IMR-90 (cell line): ENCODE data around the gene FANCM. TPM values are rescaled to one million over a fixed set of nuclear protein-coding genes. Genes with fewer than 3 reads are reported as not detected.

ENCODE experiments used
- ATAC-seq: fragments of 200-7000 bp; cut with Tn5 transposase; 2 replicates; pipeline ENCODE4 v1.9.1; 2020; ENCODE audit warnings: low read depth, mild to moderate bottlenecking, moderate library complexity
- BruUV-seq: library from RNA; stranded (reverse); fragments of 400-500 nt; replicated peaks from 2 replicates; lab custom pipeline; 2021; lab: Mats Ljungman, UMichigan
- CTCF ChIA-PET: fragments of 300-600 bp; formaldehyde crosslinking; extraction: SDS; loops from one replicate; lab custom pipeline; 2021; ENCODE audit warnings: antibody characterized with exemption; lab: Yijun Ruan, JAX
- POLR2A ChIA-PET: fragments of 300-600 bp; sonication (Branson Sonifier 250); formaldehyde crosslinking; loops from one replicate; lab custom pipeline; 2022; ENCODE audit warnings: antibody characterized with exemption; ENCODE audit not compliant: unreplicated experiment; lab: Charles Lee
- DNase-seq: peaks from one replicate; pipeline ENCODE4 v3.0.0; 2013
- H2AFZ ChIP-seq: replicated peaks from 2 replicates; pipeline ENCODE3; 2013; ENCODE audit warnings: low read length, mild to moderate bottlenecking; ENCODE audit not compliant: poor library complexity
- H2AK5ac ChIP-seq: 2 replicates; pipeline ENCODE4 v1.6.1; 2013; ENCODE audit warnings: low read depth, low read length, inconsistent platforms
- H2AK9ac ChIP-seq: replicated peaks from 2 replicates; pipeline ENCODE3; 2013; ENCODE audit warnings: mild to moderate bottlenecking, low read depth, low read length, moderate library complexity; ENCODE audit not compliant: poor library complexity
- H2BK120ac ChIP-seq: 2 replicates; pipeline ENCODE4 v1.6.1; 2013; ENCODE audit warnings: low read depth, low read length, inconsistent platforms
- H2BK15ac ChIP-seq: 3 replicates; pipeline ENCODE4 v1.6.1; 2013; ENCODE audit warnings: low read depth, low read length, inconsistent platforms
- H2BK20ac ChIP-seq: 2 replicates; pipeline ENCODE4 v1.6.1; 2013; ENCODE audit warnings: low read depth, mild to moderate bottlenecking, inconsistent platforms, low read length, moderate library complexity
- H2BK5ac ChIP-seq: 2 replicates; pipeline ENCODE4 v1.6.1; 2013; ENCODE audit warnings: mild to moderate bottlenecking, low read depth, low read length, inconsistent platforms; ENCODE audit not compliant: poor library complexity, severe bottlenecking
- H3K14ac ChIP-seq: replicated peaks from 2 replicates; pipeline ENCODE4 v1.6.1; 2013; ENCODE audit warnings: low read depth, low read length, inconsistent platforms
- H3K18ac ChIP-seq: 2 replicates; pipeline ENCODE4 v1.6.1; 2013; ENCODE audit warnings: low read depth, low read length, control low read depth
- H3K23ac ChIP-seq: 2 replicates; pipeline ENCODE4 v1.6.1; 2013; ENCODE audit warnings: low read depth, low read length, inconsistent platforms
- H3K27ac ChIP-seq: 2 replicates; pipeline ENCODE4 v1.5.1; 2013; ENCODE audit warnings: mild to moderate bottlenecking, control low read depth, low read length; ENCODE audit not compliant: insufficient read depth
- H3K27me3 ChIP-seq: 2 replicates; pipeline ENCODE4 v1.6.1; 2013; ENCODE audit warnings: low read length; ENCODE audit not compliant: control insufficient read depth, insufficient read depth
- H3K36me3 ChIP-seq: 2 replicates; pipeline ENCODE4 v1.6.1; 2013; ENCODE audit warnings: low read length, mixed read lengths; ENCODE audit not compliant: control insufficient read depth, insufficient read depth
- H3K4ac ChIP-seq: 2 replicates; pipeline ENCODE4 v1.6.1; 2013; ENCODE audit warnings: low read depth, low read length, inconsistent platforms
- H3K4me1 ChIP-seq: 2 replicates; pipeline ENCODE4 v1.6.1; 2013; ENCODE audit warnings: low read length, mixed read lengths; ENCODE audit not compliant: control insufficient read depth, insufficient read depth
- H3K4me2 ChIP-seq: 2 replicates; pipeline ENCODE4 v1.6.1; 2013; ENCODE audit warnings: low read depth, mild to moderate bottlenecking, control low read depth, low read length, moderate library complexity
- H3K4me3 ChIP-seq: 2 replicates; pipeline ENCODE4 v1.5.1; 2013; ENCODE audit warnings: low read depth, mild to moderate bottlenecking, control low read depth, low read length, moderate library complexity; ENCODE audit not compliant: insufficient read depth
- H3K56ac ChIP-seq: 2 replicates; pipeline ENCODE4 v1.6.1; 2013; ENCODE audit warnings: low read length, inconsistent platforms; ENCODE audit not compliant: insufficient read depth; ENCODE audit errors: extremely low read depth
- H3K79me1 ChIP-seq, 2 experiments: 2 replicates each; pipeline ENCODE4 v1.6.1; 2013; ENCODE audit warnings: low read length in 2 of 2, inconsistent platforms in 1 of 2, low read depth in 1 of 2
- H3K9ac ChIP-seq: 2 replicates; pipeline ENCODE4 v1.6.1; 2013; ENCODE audit warnings: low read depth, low read length, control low read depth
- H3K9me1 ChIP-seq: 2 replicates; pipeline ENCODE4 v1.6.1; 2013; ENCODE audit warnings: low read length, inconsistent platforms; ENCODE audit not compliant: insufficient read depth
- H3K9me3 ChIP-seq: 2 replicates; pipeline ENCODE4 v1.6.1; 2013; ENCODE audit warnings: low read length; ENCODE audit not compliant: control insufficient read depth, insufficient read depth
- H4K20me1 ChIP-seq: 2 replicates; pipeline ENCODE4 v1.6.1; 2013; ENCODE audit warnings: low read length, inconsistent platforms; ENCODE audit not compliant: insufficient read depth
- H4K5ac ChIP-seq: 2 replicates; pipeline ENCODE4 v1.6.1; 2013; ENCODE audit warnings: mild to moderate bottlenecking, low read depth, low read length, control low read depth
- H4K8ac ChIP-seq, 2 experiments: 2 replicates each; pipeline ENCODE4 v1.6.1; 2013; ENCODE audit warnings: low read depth in 2 of 2, low read length in 2 of 2, control low read depth in 1 of 2, inconsistent platforms in 1 of 2
- H4K91ac ChIP-seq: 2 replicates; pipeline ENCODE4 v1.6.1; 2013; ENCODE audit warnings: low read depth, low read length, inconsistent platforms; ENCODE audit not compliant: insufficient read depth
- BHLHE40 ChIP-seq: fragments of 150-350 bp; IDR thresholded peaks from 2 replicates; pipeline ENCODE4 v1.6.1; 2016; ENCODE audit warnings: mild to moderate bottlenecking, low read depth, low read length
- CEBPB ChIP-seq: IDR thresholded peaks from 2 replicates; pipeline ENCODE4 v1.6.1; 2012; ENCODE audit warnings: low read depth, low read length, improper control_type of control experiment
- CHD1 ChIP-seq: IDR thresholded peaks from 2 replicates; pipeline ENCODE4 v1.6.1; 2012; ENCODE audit warnings: low read depth, low read length, improper control_type of control experiment
- FOS ChIP-seq: fragments of 150-350 bp; IDR thresholded peaks from 2 replicates; pipeline ENCODE4 v1.6.1; 2016; ENCODE audit warnings: low read depth, low read length
- MAZ ChIP-seq: IDR thresholded peaks from 2 replicates; pipeline ENCODE4 v1.6.1; 2012; ENCODE audit warnings: low read depth, mild to moderate bottlenecking, low read length, improper control_type of control experiment, moderate library complexity, borderline replicate concordance
- MXI1 ChIP-seq: IDR thresholded peaks from 2 replicates; pipeline ENCODE4 v1.6.1; 2012; ENCODE audit warnings: low read depth, mild to moderate bottlenecking, low read length, moderate library complexity, borderline replicate concordance
- NFE2L2 ChIP-seq: fragments of 150-350 bp; IDR thresholded peaks from 2 replicates; pipeline ENCODE4 v1.6.1; 2016; ENCODE audit warnings: low read depth, mild to moderate bottlenecking, low read length
- POLR2A ChIP-seq: IDR thresholded peaks from 2 replicates; pipeline ENCODE4 v1.6.1; 2012; ENCODE audit warnings: mild to moderate bottlenecking, low read depth, low read length
- RAD21 ChIP-seq: IDR thresholded peaks from 2 replicates; pipeline ENCODE4 v1.6.1; 2012; ENCODE audit warnings: low read length, improper control_type of control experiment
- RCOR1 ChIP-seq: IDR thresholded peaks from 2 replicates; pipeline ENCODE4 v1.6.1; 2012; ENCODE audit warnings: mild to moderate bottlenecking, low read length, improper control_type of control experiment; ENCODE audit not compliant: insufficient replicate concordance
- RFX5 ChIP-seq: IDR thresholded peaks from 2 replicates; pipeline ENCODE4 v1.8.0; 2012; ENCODE audit warnings: low read depth, mild to moderate bottlenecking, low read length, moderate library complexity
- SMC3 ChIP-seq: fragments of 150-350 bp; IDR thresholded peaks from 2 replicates; pipeline ENCODE4 v1.6.1; 2016; ENCODE audit warnings: low read depth, mild to moderate bottlenecking, antibody characterized with exemption, low read length, moderate library complexity
- WGBS, 2 experiments: methylation state at CpG; one replicate each; pipeline versions ENCODE4 v1.1.5 to v1.1.7; 2013; ENCODE audit warnings: missing lambda C conversion rate in 2 of 2; ENCODE audit not compliant: insufficient read length in 1 of 2; ENCODE audit errors: extremely low coverage in 2 of 2; 5-methylcytosine and 5-hydroxymethylcytosine counted together
- dilution Hi-C: fragments of 300-500 bp; cut with HindIII; formaldehyde crosslinking; loops from one replicate; pipeline ENCODE4 v1.14.3; 2018; ENCODE audit warnings: low sequenced_read_pairs; ENCODE audit not compliant: unreplicated experiment
- in situ Hi-C: fragments of 300-500 bp; cut with MboI; formaldehyde crosslinking; loops from 3 replicates; pipeline ENCODE4 v1.14.3; 2019; ENCODE audit warnings: low sequenced_read_pairs, inconsistent platforms, mixed read lengths
- intact Hi-C: fragments of 100-400 bp; cut with micrococcal nuclease; formaldehyde crosslinking; loops from 2 replicates; pipeline ENCODE4 v1.10.0; 2022
- polyA plus RNA-seq, 3 experiments: library from polyadenylated mRNA; depleted of rRNA; stranded (reverse); fragments of >200 nt; gene quantifications; 2 replicates each; pipeline ENCODE4 v1.2.3, GENCODE V29; 2012; ENCODE audit warnings: low replicate concordance in 1 of 3
- total RNA-seq: library from RNA; depleted of rRNA; stranded (reverse); fragments of >200 nt; gene quantifications from 2 replicates; pipeline ENCODE4 v1.2.3, GENCODE V29; 2012
- TF ChIP-seq, protein P1 (sequence below): fragments of 150-350 bp; IDR thresholded peaks from 2 replicates; pipeline ENCODE4 v1.6.1; 2017; ENCODE audit warnings: mild to moderate bottlenecking, antibody characterized with exemption, low read length, low read depth
- TF ChIP-seq, protein P2 (sequence below): fragments of 150-350 bp; IDR thresholded peaks from 2 replicates; pipeline ENCODE4 v1.6.1; 2016; ENCODE audit warnings: low read depth, mild to moderate bottlenecking, low read length, moderate library complexity, borderline replicate concordance

FANCM gene
- total and polyA plus RNA-seq, 2 of the 4 experiments (the other 2 are of a cell fraction): 1.7 to 7.0 TPM

GRCh38 chr14:45222485-45223262 is 86.9 kb downstream of the FANCM start:
- no peak overlapping the region for H2AK5ac ChIP-seq
- H3K9ac ChIP-seq: no peak overlapping the region
- H3K36me3 ChIP-seq: peaks cover 6% of the 10 kb centered on the region
- no peak overlapping the region for H2AK9ac ChIP-seq
- dilution Hi-C loops (no loop called here), in situ Hi-C loops (no loop called here), intact Hi-C loops (no loop called here)
- no peak overlapping the region for H3K4ac ChIP-seq
- H2AFZ ChIP-seq: no peak overlapping the region
- ChIA-PET POLR2A (no interaction called here), CTCF (no interaction called here)
- H2BK20ac ChIP-seq: no peak overlapping the region
- no CpG with 5 or more reads among the region's 3 CpGs for WGBS, 2 experiments
- no peak overlapping the region for H4K91ac ChIP-seq
- no peak overlapping the region for H3K27ac ChIP-seq
- no peaks in the 10 kb centered on the region for H4K20me1 ChIP-seq
- no peak overlapping the region for H3K14ac ChIP-seq
- no peak overlapping the region for H3K4me2 ChIP-seq
- H2BK120ac ChIP-seq: no peak overlapping the region
- no peaks in the 10 kb centered on the region for H3K9me3 ChIP-seq
- 0 out of 2 replicates have a peak, but pooled peaks cover 2% of the 10 kb centered on the region for H3K4me1 ChIP-seq
- no peaks in the 10 kb centered on the region for H3K27me3 ChIP-seq
- DNase-seq (no peak), ATAC-seq (no peak)
- H3K4me3 ChIP-seq: no peak overlapping the region
- H3K9me1 ChIP-seq: no peaks in the 10 kb centered on the region
- H4K8ac ChIP-seq: no peak overlapping the region
- no peak overlapping the region for H3K56ac ChIP-seq
- no peak overlapping the region for H3K23ac ChIP-seq
- no peak overlapping the region for H2BK15ac ChIP-seq
- no peak overlapping the region for H4K5ac ChIP-seq
- TF ChIP-seq, protein P1, sequence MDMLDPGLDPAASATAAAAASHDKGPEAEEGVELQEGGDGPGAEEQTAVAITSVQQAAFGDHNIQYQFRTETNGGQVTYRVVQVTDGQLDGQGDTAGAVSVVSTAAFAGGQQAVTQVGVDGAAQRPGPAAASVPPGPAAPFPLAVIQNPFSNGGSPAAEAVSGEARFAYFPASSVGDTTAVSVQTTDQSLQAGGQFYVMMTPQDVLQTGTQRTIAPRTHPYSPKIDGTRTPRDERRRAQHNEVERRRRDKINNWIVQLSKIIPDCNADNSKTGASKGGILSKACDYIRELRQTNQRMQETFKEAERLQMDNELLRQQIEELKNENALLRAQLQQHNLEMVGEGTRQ: no peak
- TF ChIP-seq NFE2L2 (no peak), MXI1 (no peak), CEBPB (no peak), RFX5 (no peak), BHLHE40 (no peak), CHD1 (no peak), RAD21 (no peak), POLR2A (no peak), MAZ (no peak), RCOR1 (no peak), SMC3 (no peak), FOS (no peak)
- TF ChIP-seq, protein P2, sequence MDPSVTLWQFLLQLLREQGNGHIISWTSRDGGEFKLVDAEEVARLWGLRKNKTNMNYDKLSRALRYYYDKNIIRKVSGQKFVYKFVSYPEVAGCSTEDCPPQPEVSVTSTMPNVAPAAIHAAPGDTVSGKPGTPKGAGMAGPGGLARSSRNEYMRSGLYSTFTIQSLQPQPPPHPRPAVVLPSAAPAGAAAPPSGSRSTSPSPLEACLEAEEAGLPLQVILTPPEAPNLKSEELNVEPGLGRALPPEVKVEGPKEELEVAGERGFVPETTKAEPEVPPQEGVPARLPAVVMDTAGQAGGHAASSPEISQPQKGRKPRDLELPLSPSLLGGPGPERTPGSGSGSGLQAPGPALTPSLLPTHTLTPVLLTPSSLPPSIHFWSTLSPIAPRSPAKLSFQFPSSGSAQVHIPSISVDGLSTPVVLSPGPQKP: no peak
- H3K18ac ChIP-seq: no peak overlapping the region
- no TSS peak for BruUV-seq
- no peak overlapping the region for H2BK5ac ChIP-seq
- no peaks in the 10 kb centered on the region; a peak in 1 of 4 replicates for H3K79me1 ChIP-seq
